ENCODE measurements around the gene YKT6.

The YKT6 gene

GRCh38 chr7:44183386-44183785, 17.4 kb upstream of the YKT6 start:
- H3K4me3 ChIP-seq (ENCODE audit: low read length), result no peak overlapping the region
- TF ChIP-seq, protein P1, sequence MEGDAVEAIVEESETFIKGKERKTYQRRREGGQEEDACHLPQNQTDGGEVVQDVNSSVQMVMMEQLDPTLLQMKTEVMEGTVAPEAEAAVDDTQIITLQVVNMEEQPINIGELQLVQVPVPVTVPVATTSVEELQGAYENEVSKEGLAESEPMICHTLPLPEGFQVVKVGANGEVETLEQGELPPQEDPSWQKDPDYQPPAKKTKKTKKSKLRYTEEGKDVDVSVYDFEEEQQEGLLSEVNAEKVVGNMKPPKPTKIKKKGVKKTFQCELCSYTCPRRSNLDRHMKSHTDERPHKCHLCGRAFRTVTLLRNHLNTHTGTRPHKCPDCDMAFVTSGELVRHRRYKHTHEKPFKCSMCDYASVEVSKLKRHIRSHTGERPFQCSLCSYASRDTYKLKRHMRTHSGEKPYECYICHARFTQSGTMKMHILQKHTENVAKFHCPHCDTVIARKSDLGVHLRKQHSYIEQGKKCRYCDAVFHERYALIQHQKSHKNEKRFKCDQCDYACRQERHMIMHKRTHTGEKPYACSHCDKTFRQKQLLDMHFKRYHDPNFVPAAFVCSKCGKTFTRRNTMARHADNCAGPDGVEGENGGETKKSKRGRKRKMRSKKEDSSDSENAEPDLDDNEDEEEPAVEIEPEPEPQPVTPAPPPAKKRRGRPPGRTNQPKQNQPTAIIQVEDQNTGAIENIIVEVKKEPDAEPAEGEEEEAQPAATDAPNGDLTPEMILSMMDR (conservative IDR thresholded peaks at IDR 0.05; ENCODE audit: low read depth, low read length), result no peak
- DNase-seq (ENCODE audit: low read depth), result no peak

DNA sequence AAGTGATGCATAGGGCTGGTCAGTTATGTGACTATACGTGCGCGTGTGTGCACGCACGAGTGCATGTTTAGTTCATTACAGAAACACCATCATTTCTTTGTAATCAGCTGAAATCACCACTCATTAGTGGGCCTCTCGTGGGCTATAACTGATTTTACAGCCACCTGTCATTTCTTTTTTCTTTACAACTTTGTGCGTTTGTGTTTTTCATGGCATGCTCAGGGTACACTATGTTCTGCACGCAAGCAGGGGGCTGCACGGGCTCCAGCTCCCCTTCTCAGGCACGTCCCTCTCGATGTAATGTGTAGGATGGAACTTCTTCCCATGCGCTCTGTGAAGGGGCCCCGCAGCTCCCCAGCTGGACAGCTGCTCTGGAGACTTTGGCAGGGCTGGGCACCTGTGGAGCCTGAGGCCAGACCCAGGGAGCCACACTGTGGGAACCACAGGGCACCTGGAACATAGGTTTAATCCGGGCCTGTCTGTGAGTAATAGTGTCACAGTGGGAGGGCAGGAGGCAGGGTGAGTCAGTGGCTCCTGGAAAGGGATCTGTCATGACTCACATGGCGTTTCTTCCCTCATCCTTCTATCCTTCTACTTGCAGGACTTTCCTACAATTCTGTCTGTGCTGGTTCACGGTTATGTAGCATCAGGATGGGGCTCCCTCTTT, 16.4 kb upstream of the YKT6 start:
- peak; percentile 33 for DNase-seq (ENCODE audit: low read depth)

GRCh38 chr7:44184873-44185446, 15.8 kb upstream of the YKT6 start:
- H3K4me3 ChIP-seq (ENCODE audit: low read length), result no peak overlapping the region
- no peak for DNase-seq (ENCODE audit: low read depth)
- TF ChIP-seq, protein P1 (conservative IDR thresholded peaks at IDR 0.05; ENCODE audit: low read depth, low read length), result no peak

More for the DNA sequence above, 16.4 kb upstream of the YKT6 start:
- H3K4me3 ChIP-seq (ENCODE audit: low read length), result no peak overlapping the region
- TF ChIP-seq, protein P1 (conservative IDR thresholded peaks at IDR 0.05; ENCODE audit: low read depth, low read length), result no peak

DNA sequence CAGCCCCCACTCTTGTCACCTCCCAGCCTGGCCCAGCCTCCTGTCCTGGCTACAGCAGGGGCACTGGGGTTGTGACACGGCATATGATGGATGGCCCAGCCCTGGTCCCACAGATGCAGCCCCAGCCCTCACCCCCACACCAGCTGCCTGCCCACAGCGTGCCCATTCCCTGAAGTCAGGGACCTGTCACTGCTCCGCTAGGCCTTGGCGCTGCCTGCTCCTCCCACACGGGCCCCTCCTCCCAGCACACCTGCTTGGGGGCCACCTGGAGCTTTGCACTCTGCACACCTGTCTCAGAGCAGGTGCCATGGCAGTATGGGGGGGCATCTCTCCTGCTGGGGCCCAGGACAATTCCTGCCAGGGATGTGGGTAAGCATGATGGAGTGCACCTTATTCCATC, 15.0 kb upstream of the YKT6 start:
- H3K4me3 ChIP-seq (ENCODE audit: low read length), result no peak overlapping the region
- TF ChIP-seq, protein P1 (conservative IDR thresholded peaks at IDR 0.05; ENCODE audit: low read depth, low read length), result no peak
- DNase-seq (ENCODE audit: low read depth), result no peak

- TF ChIP-seq, protein P1 (conservative IDR thresholded peaks at IDR 0.05; ENCODE audit: low read depth, low read length), result no peak
- no peak overlapping the region for H3K4me3 ChIP-seq (ENCODE audit: low read length)
- no peak for DNase-seq (ENCODE audit: low read depth)
Observed at GRCh38 chr7:44186736-44187135, 14.0 kb upstream of the YKT6 start.

DNA sequence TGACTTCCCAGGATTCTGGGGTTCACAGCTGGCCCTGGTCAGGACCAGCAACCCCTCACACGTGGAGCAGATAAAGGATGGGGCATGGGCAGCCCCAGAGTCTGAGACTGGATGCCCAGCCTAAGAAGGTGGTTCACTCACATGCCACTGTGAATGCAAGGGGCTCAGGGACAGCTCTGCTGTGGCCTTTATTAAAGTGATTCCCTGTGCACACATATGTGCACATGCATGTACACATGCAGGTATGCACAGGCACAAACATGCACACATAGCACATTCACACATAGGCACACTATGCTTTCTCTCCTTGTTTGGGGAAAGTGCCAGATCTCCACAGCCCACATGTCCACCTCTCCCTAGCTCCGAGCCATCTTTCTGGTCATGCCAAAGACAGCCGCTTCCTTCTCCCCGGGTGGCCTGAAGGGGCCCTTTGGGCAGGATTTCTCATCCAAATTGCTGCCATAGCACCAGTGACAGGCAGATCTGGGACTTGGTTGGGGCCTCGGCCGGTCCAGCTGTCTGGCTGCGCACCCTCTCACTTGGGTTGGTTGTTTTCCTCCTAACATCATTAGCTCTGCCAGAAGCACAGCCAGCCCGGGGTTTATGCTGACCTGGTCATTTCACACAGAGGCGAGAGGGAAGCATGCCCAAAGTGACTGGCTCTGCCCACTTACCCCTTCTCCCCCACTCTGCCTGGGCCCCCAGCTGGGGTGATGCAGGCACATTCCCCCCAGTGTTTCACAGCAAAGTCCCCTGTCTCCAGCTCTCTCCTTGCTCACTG, 13.0 kb upstream of the YKT6 start:
- TF ChIP-seq, protein P1 (conservative IDR thresholded peaks at IDR 0.05; ENCODE audit: low read depth, low read length), result no peak
- no peak for DNase-seq (ENCODE audit: low read depth)
- no peak overlapping the region for H3K4me3 ChIP-seq (ENCODE audit: low read length)

Measured in retinal pigment epithelial cell (primary cell).